Brain microvascular endothelial cell (primary cell): Measurements from ENCODE around the gene LNX2.

ENCODE experiments used
- DNase-seq: peaks from one replicate; pipeline ENCODE4 v3.0.0-alpha.2; 2020
- H3K27ac ChIP-seq: fragments of 250-450 bp; sonication (Bioruptor Pico); 2 replicates; pipeline ENCODE4 v1.5.1; 2020; ENCODE audit warnings: mild to moderate bottlenecking, moderate library complexity
- H3K27me3 ChIP-seq: fragments of 250-450 bp; sonication (Bioruptor Pico); replicated peaks from 2 replicates; pipeline ENCODE4 v1.5.1; 2020; ENCODE audit warnings: mild to moderate bottlenecking
- H3K36me3 ChIP-seq: fragments of 250-450 bp; sonication (Bioruptor Pico); replicated peaks from 2 replicates; pipeline ENCODE4 v1.5.1; 2020; ENCODE audit warnings: mild to moderate bottlenecking
- H3K4me3 ChIP-seq: 2 replicates; pipeline ENCODE4 v1.5.1; 2011; ENCODE audit warnings: low read depth, mild to moderate bottlenecking, control low read depth, low read length, moderate library complexity
- in situ Hi-C: cut with HindIII; loops from 2 replicates; pipeline ENCODE4 v1.10.0; 2017; ENCODE audit warnings: low sequenced_read_pairs, low pct_ligation_motif_present
- TF ChIP-seq, protein P1 (sequence below): IDR thresholded peaks from 2 replicates; pipeline ENCODE4 v1.5.1; 2011; ENCODE audit warnings: low read depth, mild to moderate bottlenecking, moderate library complexity, low read length, control low read depth, inconsistent platforms; ENCODE audit errors: missing control alignments

The LNX2 gene

DNA sequence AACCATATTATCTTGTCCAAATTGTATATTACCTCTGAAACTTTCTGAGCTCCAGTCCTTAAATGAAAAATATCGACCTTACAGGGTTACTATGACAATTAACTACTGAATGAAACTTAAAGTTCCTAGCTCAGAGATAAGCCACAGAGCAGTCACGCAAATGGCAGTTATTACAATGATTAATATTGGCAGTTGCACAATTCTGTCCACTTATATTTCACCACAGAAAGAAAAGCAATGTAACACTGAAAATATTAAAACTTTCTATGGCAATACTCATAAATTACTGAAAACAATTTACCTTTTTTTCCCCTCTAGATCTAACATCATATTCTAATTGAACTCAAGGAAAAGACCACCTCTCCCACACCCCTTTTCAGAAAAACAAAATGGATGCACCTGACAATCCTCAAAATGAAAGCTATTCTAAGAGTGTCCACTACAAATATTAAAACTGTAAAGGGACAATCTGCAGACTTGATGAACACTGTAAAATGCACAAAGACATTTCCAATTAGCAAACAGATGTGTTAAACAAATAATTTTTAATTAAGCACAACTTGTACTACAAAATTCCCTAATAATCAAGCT is 14.6 kb downstream of the LNX2 start:
- TF ChIP-seq, protein P1, sequence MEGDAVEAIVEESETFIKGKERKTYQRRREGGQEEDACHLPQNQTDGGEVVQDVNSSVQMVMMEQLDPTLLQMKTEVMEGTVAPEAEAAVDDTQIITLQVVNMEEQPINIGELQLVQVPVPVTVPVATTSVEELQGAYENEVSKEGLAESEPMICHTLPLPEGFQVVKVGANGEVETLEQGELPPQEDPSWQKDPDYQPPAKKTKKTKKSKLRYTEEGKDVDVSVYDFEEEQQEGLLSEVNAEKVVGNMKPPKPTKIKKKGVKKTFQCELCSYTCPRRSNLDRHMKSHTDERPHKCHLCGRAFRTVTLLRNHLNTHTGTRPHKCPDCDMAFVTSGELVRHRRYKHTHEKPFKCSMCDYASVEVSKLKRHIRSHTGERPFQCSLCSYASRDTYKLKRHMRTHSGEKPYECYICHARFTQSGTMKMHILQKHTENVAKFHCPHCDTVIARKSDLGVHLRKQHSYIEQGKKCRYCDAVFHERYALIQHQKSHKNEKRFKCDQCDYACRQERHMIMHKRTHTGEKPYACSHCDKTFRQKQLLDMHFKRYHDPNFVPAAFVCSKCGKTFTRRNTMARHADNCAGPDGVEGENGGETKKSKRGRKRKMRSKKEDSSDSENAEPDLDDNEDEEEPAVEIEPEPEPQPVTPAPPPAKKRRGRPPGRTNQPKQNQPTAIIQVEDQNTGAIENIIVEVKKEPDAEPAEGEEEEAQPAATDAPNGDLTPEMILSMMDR, result no peak
- Histone ChIP-seq H3K27me3 (no peaks in the 10 kb centered on the region), H3K27ac (peak overlapping the region; percentile 23), H3K4me3 (no peak overlapping the region), H3K36me3 (no peaks in the 10 kb centered on the region)
- DNase-seq, result peak; percentile 45
- in situ Hi-C loops, result no loop called here

DNA sequence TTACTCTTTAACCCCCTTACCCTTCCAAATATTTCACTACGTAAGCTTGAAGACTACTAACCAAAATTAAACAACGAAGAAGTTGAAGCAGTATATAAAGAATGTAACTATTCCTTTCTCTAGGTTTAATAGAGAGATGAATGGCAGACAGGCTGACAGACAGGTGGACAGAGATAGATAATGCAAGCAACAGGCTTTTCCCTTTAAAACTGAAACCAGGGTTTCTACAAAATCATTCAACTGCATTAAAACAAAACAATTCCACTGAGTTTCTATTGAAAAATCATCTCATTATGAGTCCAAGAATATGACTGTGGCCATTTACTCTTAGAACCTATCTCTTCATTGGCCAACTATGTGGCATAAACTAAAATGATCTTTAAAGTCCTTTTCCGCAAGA is 15.2 kb downstream of the LNX2 start:
- no peak for DNase-seq
- TF ChIP-seq, protein P1, result no peak
- H3K4me3 ChIP-seq, result no peak overlapping the region
- H3K27ac ChIP-seq, result peak overlapping the region; percentile 23
- H3K27me3 ChIP-seq, result no peaks in the 10 kb centered on the region
- H3K36me3 ChIP-seq, result no peaks in the 10 kb centered on the region
- in situ Hi-C loops, result no loop called here

DNA sequence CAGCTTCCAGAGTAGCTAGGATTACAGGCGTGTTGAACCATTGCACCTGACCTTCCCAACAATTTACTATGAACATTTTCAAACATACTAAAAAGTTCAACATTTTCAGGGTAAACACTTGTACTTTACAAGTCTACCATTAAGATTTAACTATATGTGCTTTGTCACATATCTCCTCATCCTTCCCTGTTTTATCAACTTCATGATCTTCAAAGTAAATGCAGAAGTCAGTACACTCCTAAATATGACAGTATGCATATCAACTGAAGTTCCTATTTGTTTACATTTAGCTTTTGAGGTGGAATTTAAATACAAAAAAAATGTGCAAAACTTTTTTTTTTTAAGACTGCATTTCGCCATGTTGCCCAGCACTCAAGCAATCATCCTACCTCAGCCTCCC is 18.5 kb downstream of the LNX2 start:
- H3K27me3 ChIP-seq, result no peaks in the 10 kb centered on the region
- H3K4me3 ChIP-seq, result no peak overlapping the region
- H3K36me3 ChIP-seq, result no peaks in the 10 kb centered on the region
- TF ChIP-seq, protein P1, result no peak
- in situ Hi-C loops, result no loop called here
- no peak overlapping the region for H3K27ac ChIP-seq
- no peak for DNase-seq

DNA sequence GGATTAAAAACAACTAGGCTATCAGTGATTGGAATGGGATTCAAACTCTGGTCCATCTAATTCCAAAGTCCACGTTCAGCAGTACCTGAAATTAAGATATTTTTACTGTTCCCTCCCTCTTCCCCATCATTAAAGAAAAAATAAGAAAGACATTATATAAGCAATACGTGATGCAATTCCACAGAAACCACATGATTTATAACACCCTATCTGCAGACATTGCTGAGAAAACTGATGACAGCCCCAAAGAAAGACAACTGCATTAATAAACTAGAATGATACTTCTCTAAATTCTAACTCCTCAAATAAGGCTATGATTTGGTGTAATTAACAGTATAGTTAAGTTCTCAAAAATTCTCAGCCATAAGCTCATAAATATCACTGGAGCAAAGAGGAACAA is 19.1 kb downstream of the LNX2 start:
- no peak for DNase-seq
- TF ChIP-seq, protein P1, result no peak
- no peaks in the 10 kb centered on the region for H3K27me3 ChIP-seq
- no peak overlapping the region for H3K4me3 ChIP-seq
- in situ Hi-C loops, result no loop called here
- H3K27ac ChIP-seq, result no peak overlapping the region
- no peaks in the 10 kb centered on the region for H3K36me3 ChIP-seq

DNA sequence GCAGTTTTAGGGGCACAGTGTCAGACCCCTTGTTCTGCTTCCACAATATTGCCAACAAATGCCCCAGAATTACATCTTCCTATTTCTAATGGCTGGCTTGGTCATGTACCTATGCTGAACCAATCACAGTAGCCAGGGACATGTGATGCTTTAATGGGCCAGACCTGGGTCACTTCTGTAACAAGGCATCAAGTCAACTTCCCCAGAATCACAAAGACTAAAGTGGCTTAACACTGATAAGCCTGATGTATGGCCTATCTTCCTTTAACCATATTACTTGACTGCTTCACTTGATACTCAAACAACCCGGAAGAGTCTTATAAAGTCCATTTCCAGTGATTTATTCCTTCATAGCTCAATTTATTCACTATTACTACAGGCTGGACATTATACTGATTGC is 19.6 kb downstream of the LNX2 start:
- TF ChIP-seq, protein P1, result no peak
- Histone ChIP-seq H3K4me3 (no peak overlapping the region), H3K27me3 (no peaks in the 10 kb centered on the region), H3K27ac (no peak overlapping the region), H3K36me3 (no peaks in the 10 kb centered on the region)
- in situ Hi-C loops, result no loop called here
- no peak for DNase-seq
